HEK293 (cell line): Measurements from ENCODE around the gene GALNT15.

Source experiments
- CTCF ChIP-seq: fragments of 450-650 bp; formaldehyde crosslinking; IDR thresholded peaks from 2 replicates; pipeline ENCODE4 v1.5.1; 2016; ENCODE audit warnings: missing biosample characterization, missing genetic modification characterization
- INSM2 ChIP-seq: fragments of 450-650 bp; formaldehyde crosslinking; IDR thresholded peaks from 2 replicates; pipeline ENCODE4 v1.5.1; 2016; ENCODE audit warnings: missing biosample characterization, missing genetic modification characterization
- ZBTB17 ChIP-seq: fragments of 450-650 bp; formaldehyde crosslinking; IDR thresholded peaks from 2 replicates; pipeline ENCODE4 v1.5.1; 2016; ENCODE audit warnings: missing biosample characterization, missing genetic modification characterization
- ZBTB20 ChIP-seq: fragments of 450-650 bp; formaldehyde crosslinking; IDR thresholded peaks from 2 replicates; pipeline ENCODE4 v1.5.1; 2016; ENCODE audit warnings: missing biosample characterization, missing genetic modification characterization
- ZBTB44 ChIP-seq: fragments of 450-650 bp; IDR thresholded peaks from 2 replicates; pipeline ENCODE4 v1.5.1; 2018; ENCODE audit warnings: missing biosample characterization, mild to moderate bottlenecking, missing genetic modification characterization
- ZIC2 ChIP-seq: fragments of 450-650 bp; formaldehyde crosslinking; IDR thresholded peaks from 2 replicates; pipeline ENCODE4 v1.5.1; 2016; ENCODE audit warnings: missing biosample characterization, missing genetic modification characterization
- ZNF274 ChIP-seq, 2 experiments: fragments of 200-500 bp in 1 of 2; fragments of 450-650 bp in 1 of 2; sonication (Bioruptor generic) in 1 of 2; formaldehyde crosslinking in 1 of 2; IDR thresholded peaks; 2 replicates each; pipeline versions ENCODE4 v1.5.1 to v1.6.1; 2014 to 2016; ENCODE audit warnings: borderline replicate concordance in 1 of 2, inconsistent platforms in 1 of 2, low read length in 1 of 2, missing biosample characterization in 1 of 2, missing genetic modification characterization in 1 of 2
- ZNF350 ChIP-seq: fragments of 450-650 bp; formaldehyde crosslinking; IDR thresholded peaks from 2 replicates; pipeline ENCODE4 v1.5.0; 2017; ENCODE audit warnings: missing biosample characterization, mild to moderate bottlenecking, missing genetic modification characterization
- ZNF354C ChIP-seq: fragments of 450-650 bp; formaldehyde crosslinking; IDR thresholded peaks from 2 replicates; pipeline ENCODE4 v1.5.1; 2016; ENCODE audit warnings: missing biosample characterization, missing genetic modification characterization, low read depth, borderline replicate concordance
- ZNF830 ChIP-seq: fragments of 450-650 bp; IDR thresholded peaks from 2 replicates; pipeline ENCODE4 v1.5.0; 2018; ENCODE audit warnings: missing biosample characterization, missing genetic modification characterization, low read depth, mild to moderate bottlenecking, moderate library complexity
- ZSCAN5A ChIP-seq: fragments of 450-650 bp; formaldehyde crosslinking; IDR thresholded peaks from 2 replicates; pipeline ENCODE4 v1.5.1; 2016; ENCODE audit warnings: missing biosample characterization, missing genetic modification characterization
- TF ChIP-seq, protein P1 (sequence below): IDR thresholded peaks from 2 replicates; pipeline ENCODE4 v1.6.1; 2011; ENCODE audit warnings: mild to moderate bottlenecking, low read depth, low read length, borderline replicate concordance
- TF ChIP-seq, protein P2 (sequence below): fragments of 450-650 bp; formaldehyde crosslinking; IDR thresholded peaks from 2 replicates; pipeline ENCODE4 v1.5.1; 2016; ENCODE audit warnings: missing biosample characterization, missing genetic modification characterization

GRCh38 chr3:16207031-16207430 lies 32.6 kb downstream of the GALNT15 start:
- TF ChIP-seq, protein P1, sequence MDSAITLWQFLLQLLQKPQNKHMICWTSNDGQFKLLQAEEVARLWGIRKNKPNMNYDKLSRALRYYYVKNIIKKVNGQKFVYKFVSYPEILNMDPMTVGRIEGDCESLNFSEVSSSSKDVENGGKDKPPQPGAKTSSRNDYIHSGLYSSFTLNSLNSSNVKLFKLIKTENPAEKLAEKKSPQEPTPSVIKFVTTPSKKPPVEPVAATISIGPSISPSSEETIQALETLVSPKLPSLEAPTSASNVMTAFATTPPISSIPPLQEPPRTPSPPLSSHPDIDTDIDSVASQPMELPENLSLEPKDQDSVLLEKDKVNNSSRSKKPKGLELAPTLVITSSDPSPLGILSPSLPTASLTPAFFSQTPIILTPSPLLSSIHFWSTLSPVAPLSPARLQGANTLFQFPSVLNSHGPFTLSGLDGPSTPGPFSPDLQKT: no peak
- no peak for TF ChIP-seq ZIC2 (tag by site-specific recombination)
- TF ChIP-seq ZNF350 (tag by site-specific recombination): no peak
- TF ChIP-seq ZNF274 (IDR thresholded peaks at IDR 0.05; ENCODE audit: low read length): no peak
- TF ChIP-seq ZNF274 (tag by site-specific recombination; IDR thresholded peaks at IDR 0.05; ENCODE audit: borderline replicate concordance): no peak
- no peak for TF ChIP-seq ZNF354C (tag by site-specific recombination)
- TF ChIP-seq CTCF (tag by site-specific recombination): no peak
- no peak for TF ChIP-seq ZBTB44 (tag by site-specific recombination)
- no peak for TF ChIP-seq ZNF830
- TF ChIP-seq ZBTB17 (tag by site-specific recombination): no peak
- TF ChIP-seq ZBTB20 (tag by site-specific recombination): no peak
- TF ChIP-seq, protein P2, sequence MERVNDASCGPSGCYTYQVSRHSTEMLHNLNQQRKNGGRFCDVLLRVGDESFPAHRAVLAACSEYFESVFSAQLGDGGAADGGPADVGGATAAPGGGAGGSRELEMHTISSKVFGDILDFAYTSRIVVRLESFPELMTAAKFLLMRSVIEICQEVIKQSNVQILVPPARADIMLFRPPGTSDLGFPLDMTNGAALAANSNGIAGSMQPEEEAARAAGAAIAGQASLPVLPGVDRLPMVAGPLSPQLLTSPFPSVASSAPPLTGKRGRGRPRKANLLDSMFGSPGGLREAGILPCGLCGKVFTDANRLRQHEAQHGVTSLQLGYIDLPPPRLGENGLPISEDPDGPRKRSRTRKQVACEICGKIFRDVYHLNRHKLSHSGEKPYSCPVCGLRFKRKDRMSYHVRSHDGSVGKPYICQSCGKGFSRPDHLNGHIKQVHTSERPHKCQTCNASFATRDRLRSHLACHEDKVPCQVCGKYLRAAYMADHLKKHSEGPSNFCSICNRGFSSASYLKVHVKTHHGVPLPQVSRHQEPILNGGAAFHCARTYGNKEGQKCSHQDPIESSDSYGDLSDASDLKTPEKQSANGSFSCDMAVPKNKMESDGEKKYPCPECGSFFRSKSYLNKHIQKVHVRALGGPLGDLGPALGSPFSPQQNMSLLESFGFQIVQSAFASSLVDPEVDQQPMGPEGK (tag by site-specific recombination): no peak
- no peak for TF ChIP-seq INSM2 (tag by site-specific recombination)
- no peak for TF ChIP-seq ZSCAN5A (tag by site-specific recombination)
